GM21529 (cell line): ENCODE results near the gene FAHD1.
"Not testable (repeated sequence)": the region's sequence is repeated elsewhere in the genome, so short reads cannot be mapped to it uniquely, and the experiment has no call there.

Source experiments
- ATAC-seq: cut with Tn5 transposase; IDR thresholded peaks from one replicate; pipeline ENCODE4 v1.9.1; 2021; ENCODE audit not compliant: unreplicated experiment

FAHD1 gene

DNA sequence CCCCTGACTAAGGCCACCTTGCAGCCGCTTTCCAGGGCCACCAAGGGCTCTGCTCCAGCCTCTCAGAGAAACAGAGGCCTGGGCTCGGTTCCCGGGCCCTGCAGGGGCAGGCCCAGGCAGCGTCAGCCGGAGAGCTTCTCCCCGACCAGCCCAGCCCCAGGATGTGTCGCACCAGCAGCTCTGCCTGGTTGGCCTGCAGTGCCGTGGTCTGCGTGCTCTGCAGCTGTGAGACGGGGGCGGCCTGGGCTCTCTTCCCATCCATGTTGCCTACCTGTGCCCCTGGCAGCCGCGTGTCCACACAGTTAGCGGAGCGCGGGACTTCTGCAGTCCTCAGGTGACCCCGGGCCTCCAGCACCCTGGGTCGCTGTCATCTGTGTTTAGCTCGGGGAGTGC, 38.3 kb upstream of the FAHD1 start:
- ATAC-seq = no peak

DNA sequence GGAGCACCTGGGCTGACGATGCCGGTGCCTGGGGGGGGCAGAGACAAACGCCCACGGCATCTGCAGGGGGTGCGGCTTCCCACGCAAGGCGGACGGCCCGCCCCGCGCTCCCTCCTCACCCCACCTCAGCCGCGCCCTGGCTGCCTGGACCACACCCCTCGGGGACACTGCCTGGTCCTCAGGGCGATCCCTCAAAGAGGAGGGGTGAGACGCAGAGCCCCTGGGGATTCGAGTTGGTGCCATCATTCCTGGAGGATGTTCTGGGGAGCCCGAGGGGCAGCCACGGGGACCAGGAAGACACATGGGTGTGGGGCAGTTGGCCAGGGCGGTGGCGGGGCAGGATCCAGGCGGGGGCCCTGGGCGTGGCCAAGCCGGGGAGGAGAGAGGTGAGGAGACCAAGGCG, 37.4 kb upstream of the FAHD1 start:
- no peak for ATAC-seq

- no peak for ATAC-seq
Observed at GRCh38 chr16:1790261-1790610, 36.8 kb upstream of the FAHD1 start.

DNA sequence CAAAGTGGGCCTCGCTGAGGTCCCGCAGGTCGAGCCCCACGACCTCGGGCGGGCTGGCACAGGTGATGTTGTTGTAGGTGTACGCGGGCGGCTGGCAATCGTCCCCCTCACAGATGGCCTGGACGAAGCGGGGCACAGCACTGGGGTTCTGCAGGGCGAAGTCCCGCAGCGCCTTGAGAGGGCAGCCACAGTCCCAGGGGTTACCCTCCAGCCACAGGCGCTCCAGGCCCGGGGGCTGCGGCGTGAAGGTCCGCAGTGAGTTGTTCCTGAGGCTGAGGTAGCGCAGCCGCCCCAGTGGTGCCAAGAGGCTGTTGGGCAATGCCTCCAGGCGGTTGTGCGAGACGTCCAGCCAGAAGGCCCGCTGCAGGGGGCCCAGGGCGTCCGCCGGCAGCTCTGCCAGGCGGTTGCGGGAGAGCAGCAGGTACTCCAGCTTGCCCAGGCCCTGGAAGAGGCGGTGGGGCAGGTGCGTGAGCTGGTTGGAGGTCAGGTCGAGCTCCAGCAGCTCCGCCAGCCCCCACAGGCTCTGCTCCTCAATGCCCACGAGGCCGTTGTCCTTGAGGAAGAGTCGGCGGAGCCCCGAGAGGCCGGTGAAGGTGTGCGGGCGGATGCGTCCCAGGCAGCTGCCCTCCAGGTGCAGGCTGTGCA, 36.3 kb upstream of the FAHD1 start:
- no peak for ATAC-seq

DNA sequence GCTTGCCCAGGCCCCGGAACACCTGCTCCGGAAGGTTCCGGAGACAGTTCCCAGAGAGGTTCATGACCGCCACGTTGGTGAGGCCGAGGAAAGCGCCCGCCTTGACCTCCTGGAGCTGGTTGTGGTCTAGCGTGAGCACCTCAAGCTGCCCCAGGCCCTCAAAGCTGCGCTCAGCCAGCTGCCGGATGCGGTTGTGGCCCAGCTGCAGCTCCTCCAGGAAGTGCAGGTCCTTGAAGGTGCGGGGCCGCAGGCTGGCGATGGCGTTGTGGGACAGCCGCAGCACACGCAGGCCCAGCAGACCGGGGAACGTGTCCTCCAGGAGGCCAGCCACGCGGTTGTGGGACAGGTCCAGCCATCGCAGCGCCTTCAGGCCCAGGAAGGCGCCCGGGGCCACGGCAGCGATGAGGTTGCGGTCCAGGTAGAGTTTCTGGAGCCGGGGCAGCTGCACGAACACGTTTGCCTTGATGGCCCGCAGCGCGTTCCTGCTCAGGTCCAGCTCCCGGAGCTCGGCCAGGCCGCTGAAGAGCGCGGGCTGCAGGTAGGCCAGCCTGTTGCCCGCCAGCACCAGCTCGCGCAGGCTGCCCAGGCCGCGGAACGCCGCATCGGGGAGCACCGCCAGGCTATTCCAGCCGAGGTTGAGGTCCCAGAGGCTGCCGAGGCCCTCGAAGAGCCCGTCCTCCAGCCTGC, 35.6 kb upstream of the FAHD1 start:
- no peak for ATAC-seq

GRCh38 chr16:1791943-1792812, 34.8 kb upstream of the FAHD1 start:
- no peak for ATAC-seq

GRCh38 chr16:1792836-1793577, 34.0 kb upstream of the FAHD1 start:
- no peak for ATAC-seq

DNA sequence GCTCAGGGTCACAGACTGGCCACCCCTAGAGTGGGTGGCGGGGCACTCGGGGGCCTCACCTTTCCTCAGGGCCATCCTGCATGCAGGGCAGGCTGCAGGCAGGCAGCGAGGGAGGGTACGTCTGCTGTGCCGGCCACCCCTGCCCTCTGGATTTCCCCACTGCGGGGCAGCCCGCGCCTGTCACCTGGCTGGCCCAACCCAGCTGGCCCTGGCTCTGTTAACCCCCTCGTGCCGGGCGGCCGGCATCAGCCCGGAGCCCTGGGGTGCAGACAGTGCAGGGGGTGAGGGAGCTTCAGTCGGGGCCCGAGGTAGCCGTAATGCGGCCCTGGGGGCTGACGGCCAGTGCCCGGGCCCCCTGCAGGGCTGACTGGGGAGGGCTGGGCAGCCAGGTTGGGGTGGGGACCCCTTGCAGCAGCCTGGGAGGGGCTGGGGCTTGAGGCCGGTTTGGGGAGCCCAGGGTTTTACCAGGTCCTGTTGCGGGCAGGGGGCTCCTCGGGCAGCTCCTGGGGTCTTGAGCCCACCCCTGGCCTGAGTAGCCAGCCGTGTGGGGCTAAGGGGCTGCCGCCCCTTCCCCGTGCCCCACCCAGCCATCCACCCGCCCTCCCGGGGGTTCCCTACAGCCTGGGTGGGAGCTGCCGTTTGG, 33.3 kb upstream of the FAHD1 start, which contains the start of gene IGFALS:
Gene IGFALS, minus strand, starts transcription at position 128 of the 643 bp plus-strand sequence. Its CDS starts 53 bp downstream, at position 75.
- ATAC-seq = no peak

GRCh38 chr16:1794221-1794871, 32.7 kb upstream of the FAHD1 start:
- no peak for ATAC-seq

- ATAC-seq = no peak
Observed at GRCh38 chr16:1794908-1795666, 31.9 kb upstream of the FAHD1 start.

- not testable (repeated sequence) for ATAC-seq
Observed at GRCh38 chr16:1799263-1799662, 27.7 kb upstream of the FAHD1 start.

GRCh38 chr16:1800701-1801100, 26.3 kb upstream of the FAHD1 start:
- ATAC-seq = no peak

DNA sequence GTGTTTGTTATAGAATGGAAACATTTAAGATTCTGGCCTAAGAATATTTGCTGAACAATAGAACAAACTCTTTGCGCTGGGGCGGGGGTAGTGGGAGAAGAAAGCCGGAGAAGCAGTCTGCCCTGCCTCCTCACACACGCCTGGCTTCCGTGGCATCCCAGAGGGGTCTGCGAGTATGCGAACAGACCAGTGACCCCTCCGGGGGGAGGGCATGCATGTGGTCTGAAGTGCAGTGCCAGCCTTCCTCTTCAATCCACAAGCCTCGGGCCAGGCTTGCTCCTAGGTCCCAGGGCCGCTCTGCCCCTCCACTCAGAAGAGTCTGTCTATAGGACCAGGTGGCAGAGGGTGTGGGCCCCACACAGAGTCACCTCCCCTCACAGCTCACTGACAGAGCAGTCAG, 19.4 kb upstream of the FAHD1 start:
- ATAC-seq = no peak

GRCh38 chr16:1808691-1809090, 18.3 kb upstream of the FAHD1 start:
- no peak for ATAC-seq

- ATAC-seq = no peak
Observed at GRCh38 chr16:1809281-1809801, 17.7 kb upstream of the FAHD1 start.

DNA sequence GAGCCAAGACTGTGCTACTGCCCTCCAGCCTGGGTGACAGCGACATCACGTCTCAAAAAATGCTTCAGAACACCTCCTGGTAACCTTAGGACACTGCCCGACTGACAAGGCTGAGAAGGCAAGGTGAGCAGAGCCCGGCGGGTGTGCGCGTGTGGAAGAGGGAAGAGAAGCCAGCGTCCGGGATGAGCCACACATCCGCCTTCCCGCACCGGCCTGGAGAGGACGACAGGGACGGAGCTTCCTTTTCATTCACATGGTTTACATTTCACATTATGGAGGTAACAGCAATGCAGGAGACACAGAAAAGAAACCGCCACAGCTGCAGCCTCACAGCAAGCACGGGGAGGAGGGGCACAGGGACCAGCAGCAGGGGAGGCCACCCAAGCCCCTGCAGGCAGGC, 16.9 kb upstream of the FAHD1 start:
- no peak for ATAC-seq

- no peak for ATAC-seq
Observed at GRCh38 chr16:1810536-1810935, 16.5 kb upstream of the FAHD1 start.

DNA sequence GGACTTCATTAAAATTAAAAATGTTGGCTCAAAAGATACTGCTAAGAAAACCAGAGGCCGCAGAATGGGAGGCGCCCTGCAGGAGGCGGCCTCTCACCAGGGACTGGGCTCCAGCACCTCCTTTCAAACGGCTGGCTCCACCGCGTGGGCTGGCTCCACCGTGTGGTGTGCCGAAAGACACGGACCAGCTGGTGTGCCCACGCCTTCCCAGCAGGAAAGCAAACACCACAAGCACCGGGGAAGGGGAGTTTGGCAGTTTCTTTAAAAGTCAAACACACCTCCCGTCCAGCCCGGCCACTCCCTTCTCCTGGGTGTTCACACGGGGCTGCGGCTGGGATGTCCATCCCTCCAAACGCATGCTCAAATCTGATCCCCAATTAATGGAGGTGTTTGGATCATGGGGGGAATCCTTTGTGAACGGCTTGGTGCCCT, 14.3 kb upstream of the FAHD1 start:
- ATAC-seq = no peak

- ATAC-seq = no peak
Observed at GRCh38 chr16:1815461-1815860, 11.5 kb upstream of the FAHD1 start.
